GM12874 (cell line): ENCODE data around the gene ENOX2.

Source experiments
- CTCF ChIP-seq: IDR thresholded peaks from 2 replicates; pipeline ENCODE4 v1.5.1; 2011; ENCODE audit warnings: low read depth, mild to moderate bottlenecking, control low read depth, low read length, moderate library complexity; ENCODE audit not compliant: insufficient read depth

The ENOX2 gene

GRCh38 chrX:130876226-130876625 lies 26.8 kb downstream of the ENOX2 start:
- no peak for TF ChIP-seq CTCF

- TF ChIP-seq CTCF: no peak
These were observed 28.3 kb downstream of the ENOX2 start for GRCh38 chrX:130874751-130875150.

- TF ChIP-seq CTCF: no peak
These were observed 33.8 kb downstream of the ENOX2 start for GRCh38 chrX:130869239-130869638.

- no peak for TF ChIP-seq CTCF
These were observed 41.5 kb downstream of the ENOX2 start for GRCh38 chrX:130861462-130861861.

- no peak for TF ChIP-seq CTCF
These were observed 45.8 kb downstream of the ENOX2 start for GRCh38 chrX:130857207-130857606.

GRCh38 chrX:130851569-130851968 lies 51.4 kb downstream of the ENOX2 start:
- no peak for TF ChIP-seq CTCF

- no peak for TF ChIP-seq CTCF
These were observed 54.2 kb downstream of the ENOX2 start for GRCh38 chrX:130848763-130849162.

GRCh38 chrX:130846746-130847145 lies 56.3 kb downstream of the ENOX2 start:
- no peak for TF ChIP-seq CTCF
